Transverse colon (tissue), 4 donors: Measurements from ENCODE around the gene CERS5. TPM values are rescaled to one million over a fixed set of nuclear protein-coding genes. Genes with fewer than 3 reads are reported as not detected.

Source experiments
- DNase-seq: peaks from one replicate; pipeline ENCODE4 v3.0.0-alpha.2; 2019
- H3K27ac ChIP-seq, 4 donors: fragments of 200-600 bp; sonication (generic); 2 replicates each; pipeline ENCODE4 v1.5.1; 2016 to 2018; ENCODE audit warnings: inconsistent platforms in 4 of 4
- H3K27me3 ChIP-seq: fragments of 200-600 bp; sonication (generic); 2 replicates; pipeline ENCODE4 v1.5.1; 2017; ENCODE audit warnings: inconsistent platforms
- H3K36me3 ChIP-seq, 4 donors: fragments of 200-600 bp; sonication (generic); 2 replicates each; pipeline ENCODE4 v1.5.1; 2017 to 2019; ENCODE audit warnings: inconsistent platforms in 4 of 4
- H3K4me1 ChIP-seq, 4 donors: fragments of 200-600 bp; sonication (generic); 2 replicates each; pipeline ENCODE4 v1.5.1; 2017 to 2020; ENCODE audit warnings: inconsistent platforms in 4 of 4
- H3K4me3 ChIP-seq, 4 donors: fragments of 200-600 bp; sonication (generic); 1 replicate in 1 of 4; 2 replicates in 3 of 4; pipeline versions ENCODE4 v1.5.1 to v1.6.1; 2017 to 2019; ENCODE audit warnings: inconsistent platforms in 4 of 4
- H3K9me3 ChIP-seq, 2 donors: fragments of 200-600 bp; sonication (generic); 2 replicates each; pipeline ENCODE4 v1.5.1; 2017 to 2019; ENCODE audit warnings: inconsistent platforms in 2 of 2
- CTCF ChIP-seq, 5 experiments: fragments of 200-600 bp in 3 of 5; fragments of 450-650 bp in 2 of 5; sonication (generic) in 3 of 5; IDR thresholded peaks; 1 replicate in 2 of 5; 2 replicates in 3 of 5; pipeline ENCODE4 v1.5.1; 2016 to 2017; ENCODE audit warnings: antibody characterized with exemption in 5 of 5, inconsistent platforms in 3 of 5, mild to moderate bottlenecking in 2 of 5, moderate library complexity in 1 of 5
- EP300 ChIP-seq: sonication (generic); formaldehyde crosslinking; IDR thresholded peaks from one replicate; pipeline ENCODE4 v1.6.1; 2017; ENCODE audit warnings: antibody characterized with exemption, low read depth
- POLR2A ChIP-seq: fragments of 450-650 bp; IDR thresholded peaks from one replicate; pipeline ENCODE4 v1.6.1; 2016; ENCODE audit warnings: antibody characterized with exemption, mild to moderate bottlenecking, moderate library complexity
- POLR2AphosphoS5 ChIP-seq, 3 donors: sonication (generic); formaldehyde crosslinking; IDR thresholded peaks; one replicate each; pipeline ENCODE4 v1.6.1; 2016; ENCODE audit warnings: antibody characterized with exemption in 3 of 3
- WGBS, 2 donors: methylation state at CpG; one replicate each; pipeline ENCODE4 v1.1.5; 2018; ENCODE audit warnings: low coverage in 1 of 2; 5-methylcytosine and 5-hydroxymethylcytosine counted together
- in situ Hi-C, 4 donors: fragments of 200-750 bp; cut with MboI; loops; one replicate each; pipeline versions ENCODE4 v1.15.0 to v1.15.1; 2017; ENCODE audit warnings: low sequenced_read_pairs in 3 of 4, low pct_ligation_motif_present in 1 of 4, low pct_unique_long_range_greater_than_20kb in 1 of 4
- intact Hi-C: fragments of 100-400 bp; cut with DNase I; formaldehyde crosslinking; loops from one replicate; pipeline ENCODE4 v1.15.1; 2023; ENCODE audit warnings: low total_unique reads
- total RNA-seq, 4 donors: library from RNA; depleted of rRNA; stranded (reverse); fragments of >200 nt; gene quantifications; one replicate each; pipeline ENCODE4 v1.1.0, GENCODE V29; 2016

The CERS5 gene
- total RNA-seq, 4 donors from 2014 or later, result 17.5 to 32.5 (median 21.0) TPM

DNA sequence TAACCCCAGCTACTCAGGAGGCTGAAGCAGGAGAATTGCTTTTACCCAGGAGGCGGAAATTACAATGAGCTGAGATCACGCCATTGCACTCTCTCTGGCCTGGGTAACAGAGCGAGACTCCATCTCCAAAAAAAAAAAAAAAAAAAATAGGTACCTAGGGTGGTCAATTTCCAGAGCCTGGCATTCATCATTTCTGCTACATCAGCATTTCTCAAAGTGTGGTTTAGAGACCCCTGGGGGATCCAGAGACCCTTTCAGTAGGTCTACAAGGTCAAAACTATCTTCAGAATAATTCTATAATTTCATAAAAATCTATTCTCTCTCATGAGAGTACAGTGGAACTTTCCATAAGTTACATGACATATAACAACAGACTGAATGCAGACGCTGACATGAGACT, 19.9 kb downstream of the CERS5 start:
- Histone ChIP-seq H3K27me3 (no peaks in the 10 kb centered on the region), H3K4me1 (no peaks in the 10 kb centered on the region), H3K4me3 (no peak overlapping the region), H3K27ac (no peak overlapping the region), H3K36me3 (peaks cover 0 to 7% (median 0%) of the 10 kb centered on the region in 4 donors), H3K9me3 (no peaks in the 10 kb centered on the region)
- TF ChIP-seq CTCF (IDR thresholded peaks at IDR 0.05) (no peak), EP300 (no peak), POLR2A (no peak), POLR2AphosphoS5 (IDR thresholded peaks at IDR 0.05) (no peak)
- 93% methylated on average over 1 to 4 of the region's 4 CpGs for WGBS, 2 donors
- intact Hi-C loops, result no loop called here
- DNase-seq, result no peak
- in situ Hi-C loops, result no loop called here

DNA sequence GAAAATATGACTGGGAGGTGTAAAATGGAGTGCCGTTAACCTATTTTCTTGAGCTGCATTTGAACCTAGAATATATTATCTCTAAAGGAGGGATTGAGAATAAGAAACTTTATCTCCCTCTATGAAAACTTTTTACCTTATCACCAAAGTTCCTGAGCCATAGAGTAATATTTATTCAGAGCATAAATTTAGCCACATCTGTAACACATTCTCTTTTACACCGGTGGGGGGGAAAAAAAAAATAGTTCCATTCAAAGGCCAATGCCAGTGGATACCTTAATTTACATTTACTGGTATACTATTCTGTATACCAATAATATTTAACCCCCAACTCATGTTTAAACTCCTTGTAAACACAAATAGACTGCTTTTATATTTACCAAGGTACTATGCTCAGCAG, 21.7 kb downstream of the CERS5 start:
- peaks cover 0 to 9% (median 0%) of the 10 kb centered on the region in 4 donors for H3K36me3 ChIP-seq
- no peaks in the 10 kb centered on the region for H3K4me1 ChIP-seq
- H3K9me3 ChIP-seq, result no peaks in the 10 kb centered on the region
- H3K4me3 ChIP-seq, result no peak overlapping the region
- intact Hi-C loops, result no loop called here
- WGBS, 2 donors, result 87 to 96% methylated on average over 2 of the region's 2 CpGs
- TF ChIP-seq CTCF (IDR thresholded peaks at IDR 0.05), result no peak
- no peak for TF ChIP-seq POLR2AphosphoS5 (IDR thresholded peaks at IDR 0.05)
- TF ChIP-seq POLR2A, result no peak
- no peak for TF ChIP-seq EP300
- no peaks in the 10 kb centered on the region for H3K27me3 ChIP-seq
- H3K27ac ChIP-seq, result no peak overlapping the region
- in situ Hi-C loops, result no loop called here
- no peak for DNase-seq

DNA sequence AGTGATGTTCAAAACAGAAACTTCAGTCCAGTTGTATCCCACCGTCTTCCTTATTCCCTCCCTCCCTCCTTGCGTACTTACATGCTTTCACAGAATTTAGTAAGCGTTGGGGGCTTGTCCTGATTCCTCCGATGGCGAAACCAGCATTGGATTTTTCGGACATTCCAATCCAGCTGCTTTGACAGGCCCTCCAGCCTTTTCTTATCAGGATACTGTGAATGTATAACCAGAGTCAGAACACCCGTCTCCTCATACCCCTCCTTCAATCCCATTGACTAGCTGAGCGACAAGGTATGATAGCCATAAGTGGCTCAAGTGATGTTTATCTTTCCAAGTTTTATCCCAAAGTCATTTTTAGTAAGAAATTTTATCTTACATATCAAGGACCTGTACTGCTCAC, 24.2 kb downstream of the CERS5 start:
- H3K4me3 ChIP-seq, result no peak overlapping the region
- in situ Hi-C loops (no loop called here), intact Hi-C loops (no loop called here)
- no peaks in the 10 kb centered on the region for H3K4me1 ChIP-seq
- no peaks in the 10 kb centered on the region for H3K9me3 ChIP-seq
- no peak overlapping the region for H3K27ac ChIP-seq
- TF ChIP-seq CTCF (IDR thresholded peaks at IDR 0.05) (no peak), POLR2AphosphoS5 (IDR thresholded peaks at IDR 0.05) (no peak), POLR2A (no peak), EP300 (no peak)
- DNase-seq, result no peak
- H3K27me3 ChIP-seq, result no peaks in the 10 kb centered on the region
- peaks cover 0 to 9% (median 0%) of the 10 kb centered on the region in 4 donors for H3K36me3 ChIP-seq
- 86 to 100% methylated on average over 3 to 8 of the region's 8 CpGs for WGBS, 2 donors

GRCh38 chr12:50132505-50133135, 34.5 kb downstream of the CERS5 start:
- in situ Hi-C loops, result no loop called here
- TF ChIP-seq POLR2AphosphoS5 (IDR thresholded peaks at IDR 0.05), result no peak
- no peak for TF ChIP-seq POLR2A
- no peak for TF ChIP-seq EP300
- TF ChIP-seq CTCF (IDR thresholded peaks at IDR 0.05), result peak; percentile 40 to 69 (median 41)
- H3K4me1 ChIP-seq, result peaks cover 0 to 10% (median 3%) of the 10 kb centered on the region in 4 donors
- no peak overlapping the region for H3K27ac ChIP-seq
- DNase-seq, result no peak
- peaks cover 0 to 35% (median 14%) of the 10 kb centered on the region in 4 donors for H3K36me3 ChIP-seq
- no peaks in the 10 kb centered on the region for H3K9me3 ChIP-seq
- 60 to 79% methylated on average over 2 of the region's 2 CpGs for WGBS, 2 donors
- H3K4me3 ChIP-seq, result no peak overlapping the region
- intact Hi-C loops, result no loop called here
- no peaks in the 10 kb centered on the region for H3K27me3 ChIP-seq
